ENCODE data around the gene FNDC3B.

- no peak for TF ChIP-seq CTCF (IDR thresholded peaks at IDR 0.05)
- no peak for TF ChIP-seq EP300 (IDR thresholded peaks at IDR 0.05)
- no peak for TF ChIP-seq POLR2A (IDR thresholded peaks at IDR 0.05)
These were observed 273.3 kb downstream of the FNDC3B start for GRCh38 chr3:172312711-172313110.
